GM19351 (cell line): ENCODE results near the gene WIF1.
A peak's percentile ranks its signal among the peaks of the same experiment; 100 is the strongest.

ENCODE experiments used
- ATAC-seq: cut with Tn5 transposase; IDR thresholded peaks from one replicate; pipeline ENCODE4 v1.9.1; 2021; ENCODE audit warnings: mild to moderate bottlenecking, moderate library complexity; ENCODE audit not compliant: unreplicated experiment

Gene WIF1

DNA sequence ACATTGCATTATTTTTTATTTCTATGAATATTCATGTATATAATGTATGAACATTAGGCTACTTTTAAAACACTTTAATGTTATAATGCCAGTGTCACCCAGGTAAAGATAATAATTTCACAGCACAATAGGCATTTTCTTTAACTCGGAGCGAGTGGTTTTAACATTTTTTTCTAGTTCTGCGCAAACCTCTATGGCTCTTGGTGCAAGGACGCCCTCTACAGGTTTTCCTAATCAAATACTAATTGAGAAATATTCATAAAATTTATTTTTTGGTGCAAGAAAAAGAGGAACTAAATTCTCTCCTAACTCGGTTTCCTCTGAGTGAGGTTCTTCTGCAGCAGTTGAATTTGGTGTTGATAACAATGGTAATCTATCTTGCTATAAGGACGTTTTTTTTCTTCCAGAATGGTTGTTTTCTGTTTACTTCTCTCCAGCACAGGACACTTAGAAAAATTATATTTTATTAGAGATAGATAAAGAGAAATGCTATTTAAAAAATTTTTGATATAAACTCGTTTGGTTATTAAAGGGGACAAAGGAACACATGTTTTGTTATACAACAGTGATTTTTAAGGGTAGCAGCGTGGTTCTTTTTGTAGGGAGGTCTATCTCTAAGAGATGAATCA is 2.4 kb upstream of the WIF1 start:
- ATAC-seq, result peak; percentile 53

DNA sequence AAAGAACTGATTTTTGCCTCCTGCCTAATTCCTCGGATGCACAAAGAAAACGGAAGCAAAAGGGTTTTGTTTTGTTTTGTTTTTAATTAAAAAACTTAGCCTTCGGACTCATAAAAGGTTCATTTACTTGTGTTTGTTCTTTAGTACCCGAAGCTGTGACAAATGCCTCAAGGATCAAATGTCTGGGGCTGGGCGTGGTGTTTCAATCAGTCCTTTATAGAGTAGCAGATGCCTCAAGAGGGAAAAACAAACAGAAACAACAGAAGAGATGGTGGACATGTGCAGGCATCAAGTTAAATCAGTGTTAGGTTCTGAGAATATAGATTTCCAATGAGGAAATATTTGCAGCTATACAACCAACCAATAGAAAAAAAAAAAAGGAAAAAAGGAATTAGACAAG is 1.6 kb upstream of the WIF1 start:
- no peak for ATAC-seq

DNA sequence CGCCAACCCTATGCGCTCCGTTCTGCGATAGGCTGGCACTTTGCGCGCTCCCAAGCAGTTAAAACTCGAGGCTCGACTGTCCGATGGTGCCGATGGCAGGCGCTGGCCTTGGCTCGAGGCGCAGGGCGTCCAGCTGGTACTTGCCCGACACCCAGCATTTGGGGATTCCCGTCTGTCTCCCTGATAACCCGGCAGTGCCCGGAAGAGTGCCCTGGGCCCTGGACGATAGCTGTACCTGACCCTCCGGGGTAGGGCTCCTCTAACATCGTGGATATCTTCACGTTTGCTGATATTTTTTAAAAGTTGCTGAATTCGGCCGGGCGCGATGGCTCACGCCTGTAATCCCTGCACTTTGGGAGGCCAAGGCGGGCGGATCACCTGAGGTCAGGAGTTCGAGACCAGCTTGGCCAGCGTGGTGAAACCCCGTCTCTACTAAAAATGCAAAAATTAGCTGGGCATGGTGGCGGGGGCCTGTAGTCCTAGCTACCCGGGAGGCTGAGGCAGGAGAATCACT is 908 bp upstream of the WIF1 start:
- ATAC-seq, result no peak

- ATAC-seq, result no peak
Observed at GRCh38 chr12:65119063-65119462, 2.0 kb downstream of the WIF1 start.

GRCh38 chr12:65113621-65114035 is 7.5 kb downstream of the WIF1 start:
- ATAC-seq, result no peak

- ATAC-seq, result no peak
Observed at GRCh38 chr12:65106948-65107347, 14.2 kb downstream of the WIF1 start.

- no peak for ATAC-seq
Observed at GRCh38 chr12:65100140-65100539, 21.0 kb downstream of the WIF1 start.

- ATAC-seq, result no peak
Observed at GRCh38 chr12:65099182-65099581, 21.9 kb downstream of the WIF1 start.

DNA sequence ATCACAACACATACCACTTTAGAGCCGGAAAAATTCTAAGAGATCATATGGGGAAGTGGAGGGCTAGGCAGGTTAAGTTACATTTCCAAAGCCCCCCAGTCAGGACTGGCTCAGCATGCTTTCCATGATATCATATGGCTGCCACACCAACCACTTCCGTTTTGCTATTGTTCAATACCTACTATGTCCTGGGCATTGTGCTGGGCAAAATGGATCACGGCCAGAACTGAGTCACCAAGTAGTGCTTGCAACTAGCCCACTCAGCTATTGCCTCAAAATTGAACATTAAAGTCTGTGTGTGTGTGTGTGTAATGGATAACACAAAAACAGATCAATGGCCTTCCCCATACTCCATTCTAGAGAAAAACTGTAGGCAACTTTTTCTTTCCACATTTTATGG is 22.7 kb downstream of the WIF1 start:
- no peak for ATAC-seq

DNA sequence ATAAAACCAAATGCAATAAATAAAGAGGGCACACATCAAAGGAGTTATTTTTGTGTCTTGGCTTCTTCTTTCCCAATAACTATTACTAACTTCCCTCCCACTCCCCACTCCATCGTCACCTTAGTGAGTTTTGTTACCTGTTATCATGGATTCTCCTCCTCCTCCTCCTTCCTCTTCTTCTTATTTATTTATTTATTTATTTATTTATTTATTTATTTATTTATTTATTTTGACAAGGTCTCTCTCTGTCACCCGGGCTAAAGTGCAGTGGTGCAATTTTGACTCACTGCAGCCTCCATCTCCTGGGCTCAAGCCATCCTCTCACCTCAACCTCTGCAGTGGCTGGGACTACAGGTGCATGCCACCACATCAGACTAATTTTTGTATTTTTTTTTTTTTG is 26.4 kb downstream of the WIF1 start:
- ATAC-seq, result no peak

GRCh38 chr12:65093606-65094005 is 27.5 kb downstream of the WIF1 start:
- ATAC-seq, result no peak

DNA sequence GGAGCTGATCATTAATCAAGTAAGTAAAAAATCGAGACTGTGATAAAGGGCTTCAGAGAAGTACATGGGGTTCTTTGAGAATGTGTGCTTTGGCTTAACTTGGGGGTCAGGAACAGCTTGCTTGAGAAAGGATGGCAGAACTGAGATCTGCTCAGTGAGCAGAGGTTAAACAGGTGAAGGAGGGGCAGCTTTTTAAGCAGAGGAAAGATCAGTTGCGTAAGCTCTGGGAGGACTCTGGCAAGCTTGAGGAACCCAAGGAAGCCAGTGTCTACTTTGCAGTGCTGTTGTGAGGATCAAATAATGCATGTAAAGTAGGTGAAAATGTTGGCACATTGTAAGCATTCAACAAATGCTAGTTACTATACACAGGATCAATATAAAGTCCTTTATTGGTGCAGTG is 30.6 kb downstream of the WIF1 start:
- no peak for ATAC-seq

- ATAC-seq, result no peak
Observed at GRCh38 chr12:65086236-65086635, 34.9 kb downstream of the WIF1 start.

DNA sequence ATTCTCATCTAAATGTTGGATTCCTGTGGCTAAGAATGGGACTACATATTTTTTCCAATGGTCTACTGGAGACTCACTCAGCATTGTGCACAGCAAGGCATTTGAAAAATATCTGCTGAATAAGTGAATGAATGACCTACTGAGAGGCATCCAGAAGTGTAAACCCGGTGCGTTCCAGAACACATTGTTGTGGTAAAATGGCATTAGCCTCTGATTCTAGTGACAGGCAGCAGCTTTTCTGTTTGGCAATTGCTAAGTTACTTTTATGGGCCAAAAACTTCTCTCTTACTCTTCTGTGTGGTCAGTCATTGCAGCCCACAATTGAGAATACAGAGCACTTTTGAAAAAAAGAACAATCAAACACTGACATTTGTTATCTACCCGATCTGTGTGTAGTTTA is 36.5 kb downstream of the WIF1 start:
- ATAC-seq, result no peak

DNA sequence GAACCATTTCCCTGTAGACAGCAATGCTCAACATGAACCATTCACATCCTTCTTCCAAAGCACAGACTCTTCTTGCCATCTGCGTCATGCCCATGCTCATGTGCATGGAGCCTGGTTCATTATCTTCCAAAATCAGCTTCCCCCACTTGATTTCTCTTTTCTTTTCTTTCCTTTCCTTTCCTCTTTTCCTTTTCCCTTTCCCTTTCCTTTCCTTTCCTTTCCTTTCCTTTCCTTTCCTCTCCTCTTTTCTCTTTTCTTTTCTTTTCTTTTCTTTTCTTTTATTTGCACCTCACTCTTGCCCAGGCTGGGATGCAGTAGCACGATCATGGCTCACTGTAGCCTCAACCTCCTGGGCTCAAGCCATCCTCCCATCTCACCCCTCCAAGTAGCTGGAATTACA is 37.5 kb downstream of the WIF1 start:
- no peak for ATAC-seq

- ATAC-seq, result no peak
Observed at GRCh38 chr12:65082406-65082805, 38.7 kb downstream of the WIF1 start.

DNA sequence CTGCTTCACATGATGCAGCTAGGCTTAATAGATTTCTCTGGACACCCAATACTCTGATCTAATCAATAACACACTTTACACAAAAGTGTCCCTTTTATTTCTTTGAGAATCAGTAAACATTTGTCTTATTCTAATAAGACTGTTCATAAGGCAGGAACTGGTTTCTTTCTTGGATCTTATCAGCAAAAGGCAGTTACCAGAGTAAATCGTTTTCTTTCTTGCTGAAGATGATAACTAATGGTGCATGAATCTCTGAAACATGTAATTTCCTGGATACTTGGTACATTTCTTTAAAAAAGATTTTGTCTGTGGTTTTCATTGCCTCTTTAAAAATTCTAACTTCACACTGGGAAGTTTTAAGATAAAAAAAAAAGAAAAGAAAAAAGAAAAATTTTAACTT is 39.6 kb downstream of the WIF1 start:
- no peak for ATAC-seq

GRCh38 chr12:65074932-65075331 is 46.2 kb downstream of the WIF1 start:
- ATAC-seq, result peak; percentile 65

DNA sequence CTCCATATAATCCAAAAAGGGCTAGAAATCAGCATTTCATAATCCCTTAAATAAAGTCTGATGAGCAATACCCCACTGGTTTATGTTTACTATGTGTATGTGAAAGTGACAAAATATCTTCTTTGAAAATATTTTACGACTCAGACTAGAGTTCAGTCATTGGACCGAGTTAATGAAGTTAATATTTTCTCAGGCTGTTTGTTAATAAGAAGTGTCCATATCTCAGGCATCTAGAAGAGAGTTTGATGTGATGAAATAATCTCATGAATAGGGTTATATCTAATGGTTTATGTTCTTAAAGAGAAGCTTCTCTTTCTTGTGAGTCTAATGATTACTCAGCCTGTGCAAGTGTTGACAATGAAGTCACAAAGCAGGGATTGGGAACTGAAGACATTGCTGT is 51.8 kb downstream of the WIF1 start:
- ATAC-seq, result no peak

GRCh38 chr12:65067383-65067782 is 53.7 kb downstream of the WIF1 start:
- no peak for ATAC-seq

DNA sequence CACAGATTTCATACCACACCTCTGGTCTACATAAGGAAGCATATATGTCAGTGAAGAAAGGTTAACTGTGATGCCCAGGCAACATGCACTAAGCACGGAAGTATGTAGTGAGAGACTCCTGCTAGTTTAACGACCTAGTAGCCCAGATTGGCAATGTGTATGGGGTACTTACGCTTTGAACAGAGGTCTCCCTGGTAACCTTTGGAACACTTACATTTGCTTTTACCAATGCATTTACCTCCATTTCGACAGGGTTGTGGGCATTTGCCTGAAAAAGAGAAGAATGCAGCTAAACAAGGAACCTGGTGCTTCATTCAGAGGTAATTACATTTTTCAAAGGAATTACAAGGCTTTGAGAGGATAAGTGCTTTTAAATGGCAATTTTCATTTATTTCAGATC is 65.2 kb downstream of the WIF1 start:
- ATAC-seq, result no peak

GRCh38 chr12:65051218-65051617 is 69.9 kb downstream of the WIF1 start:
- ATAC-seq, result no peak

- no peak for ATAC-seq
Observed at GRCh38 chr12:65045269-65045668, 75.8 kb downstream of the WIF1 start.
